Stimulated activated CD4-positive, alpha-beta T cell treated with anti-CD3 and anti-CD28 coated beads, Interleukin-1b, Interleukin-23, amount 100 ng/mL, for 24 hours (primary cell): ENCODE measurements around the gene CPNE2.
"Not testable (repeated sequence)": the region's sequence is repeated elsewhere in the genome, so short reads cannot be mapped to it uniquely, and the experiment has no call there.

Experiments used
- DNase-seq, 4 experiments: peaks; one replicate each; pipeline ENCODE4 v3.0.0-alpha.2; 2020; ENCODE audit warnings: low read depth in 4 of 4, low spot score in 1 of 4

The CPNE2 gene

GRCh38 chr16:57167538-57167937 lies 75.2 kb downstream of the CPNE2 start:
- DNase-seq: no peak

- DNase-seq: no peak
These were observed 75.6 kb downstream of the CPNE2 start for GRCh38 chr16:57167953-57168352.

GRCh38 chr16:57169327-57169726 lies 76.9 kb downstream of the CPNE2 start:
- no peak for DNase-seq

- no peak for DNase-seq
These were observed 80.4 kb downstream of the CPNE2 start for GRCh38 chr16:57172721-57173290.

GRCh38 chr16:57175896-57176295 lies 83.5 kb downstream of the CPNE2 start:
- no peak for DNase-seq

- DNase-seq: no peak
These were observed 85.8 kb downstream of the CPNE2 start for GRCh38 chr16:57178196-57178595.

- no peak for DNase-seq
These were observed 86.4 kb downstream of the CPNE2 start for GRCh38 chr16:57178793-57179212.

- DNase-seq: no peak
These were observed 86.9 kb downstream of the CPNE2 start for GRCh38 chr16:57179215-57179828.

GRCh38 chr16:57184113-57184512 lies 91.7 kb downstream of the CPNE2 start:
- DNase-seq: no peak

GRCh38 chr16:57184887-57185445 lies 92.6 kb downstream of the CPNE2 start:
- no peak for DNase-seq

- peak in 1 of 4 experiments; percentile 16 for DNase-seq
These were observed 93.1 kb downstream of the CPNE2 start for GRCh38 chr16:57185446-57185944.

- DNase-seq: peak; percentile 88 to 98 (median 94)
These were observed 93.8 kb downstream of the CPNE2 start, which contains the start of the genes PSME3IP1 and RSPRY1 for GRCh38 chr16:57185945-57186871. Gene PSME3IP1 (minus strand): TSS chr16:57186039. CDS start chr16:57173854, 12,185 bp downstream. Gene RSPRY1 (plus strand): TSS chr16:57186329. CDS start chr16:57204659, 18,330 bp downstream.

GRCh38 chr16:57186872-57187854 lies 94.8 kb downstream of the CPNE2 start:
- DNase-seq: no peak

- DNase-seq: not testable (repeated sequence)
These were observed 95.7 kb downstream of the CPNE2 start for GRCh38 chr16:57187902-57188710.

GRCh38 chr16:57188711-57189002 lies 96.3 kb downstream of the CPNE2 start:
- DNase-seq: no peak

GRCh38 chr16:57189527-57189926 lies 97.1 kb downstream of the CPNE2 start:
- not testable (repeated sequence) for DNase-seq

GRCh38 chr16:57190136-57190535 lies 97.8 kb downstream of the CPNE2 start:
- no peak for DNase-seq

- no peak for DNase-seq
These were observed 98.7 kb downstream of the CPNE2 start for GRCh38 chr16:57191056-57191571.

- no peak for DNase-seq
These were observed 99.8 kb downstream of the CPNE2 start for GRCh38 chr16:57192146-57192545.
